NCI-H2227 (cell line): ENCODE results near the gene SAMD3.
"Not testable (repeated sequence)": the region's sequence is repeated elsewhere in the genome, so short reads cannot be mapped to it uniquely, and the experiment has no call there.

Experiments
- DNase-seq: peaks from one replicate; lab custom pipeline; 2025; ENCODE audit not compliant: unreplicated experiment; lab: John Stamatoyannopoulos, UW

The SAMD3 gene

DNA sequence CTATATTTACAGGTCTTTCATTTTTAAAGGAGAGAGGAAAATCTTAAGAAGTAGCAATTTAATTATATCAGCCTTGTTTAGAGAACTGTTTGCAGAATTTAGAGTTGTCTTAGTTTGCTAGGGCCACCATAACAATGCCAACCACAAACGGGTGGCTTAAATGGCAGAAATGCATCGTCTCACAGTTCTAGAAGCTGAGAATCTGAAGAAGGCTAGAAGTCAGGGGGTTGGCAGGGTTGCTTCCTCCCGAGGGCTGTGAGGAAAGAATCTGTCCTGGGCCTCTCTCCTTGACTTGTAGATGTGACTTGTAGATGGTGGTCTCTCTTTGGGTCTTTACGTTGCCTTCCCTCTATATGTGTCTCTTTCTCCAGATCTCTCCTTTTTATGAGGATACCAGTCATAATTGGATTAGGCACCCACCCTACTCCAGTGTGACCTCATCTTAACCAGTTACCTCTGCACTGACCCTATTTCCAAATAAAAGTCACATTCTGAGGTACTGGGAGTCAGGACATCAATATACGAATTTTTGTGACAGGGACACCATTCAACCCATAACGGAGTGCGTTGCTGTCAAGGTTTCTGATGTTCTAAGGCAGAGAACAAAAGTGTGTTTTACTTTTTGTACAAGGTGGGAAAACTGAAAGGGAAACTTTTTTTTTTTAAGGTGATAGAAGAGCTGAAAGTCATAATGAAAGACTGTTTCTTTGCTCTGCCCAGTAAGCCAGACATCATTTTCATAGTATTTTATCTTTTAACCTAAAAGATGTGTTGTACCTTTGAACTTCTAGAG, 84.4 kb downstream of the SAMD3 start:
- DNase-seq, result no peak

DNA sequence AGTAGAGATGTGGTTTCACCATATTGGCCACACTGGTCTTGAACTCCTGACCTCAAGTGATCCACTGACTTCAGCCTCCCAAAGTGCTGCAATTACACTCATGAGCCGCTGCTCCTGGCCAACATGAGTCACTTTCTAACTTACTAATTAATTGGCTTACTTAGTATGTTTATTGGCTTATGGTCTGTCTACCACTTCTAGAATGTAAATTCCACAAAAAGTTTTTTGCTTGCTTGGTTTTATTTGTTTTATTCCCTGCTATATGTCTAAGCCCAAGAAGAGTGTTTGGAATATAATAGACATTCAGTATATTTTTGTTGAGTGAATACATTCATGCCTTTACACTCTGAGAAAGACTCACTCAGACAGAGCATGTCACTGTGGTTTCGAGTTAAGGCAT, 86.0 kb downstream of the SAMD3 start:
- no peak for DNase-seq

DNA sequence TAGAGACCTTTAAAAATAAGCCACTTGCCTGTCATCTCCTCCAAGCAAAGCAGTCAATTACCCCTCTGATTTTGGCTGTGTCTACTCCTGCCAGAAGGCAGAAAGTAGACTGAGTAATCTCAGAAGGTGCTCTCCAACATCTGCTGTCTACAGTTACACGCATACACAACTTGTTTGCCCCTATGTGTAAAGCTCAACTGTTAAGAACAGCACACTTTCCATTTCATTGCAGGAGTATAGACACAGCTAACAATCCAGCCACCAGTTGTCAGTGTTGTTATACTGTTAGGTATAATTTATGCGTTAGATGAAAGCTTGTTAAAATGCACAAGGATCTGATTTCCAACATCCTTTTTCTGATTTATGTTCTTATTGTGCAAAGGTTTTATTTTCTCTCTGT, 88.2 kb downstream of the SAMD3 start:
- no peak for DNase-seq

DNA sequence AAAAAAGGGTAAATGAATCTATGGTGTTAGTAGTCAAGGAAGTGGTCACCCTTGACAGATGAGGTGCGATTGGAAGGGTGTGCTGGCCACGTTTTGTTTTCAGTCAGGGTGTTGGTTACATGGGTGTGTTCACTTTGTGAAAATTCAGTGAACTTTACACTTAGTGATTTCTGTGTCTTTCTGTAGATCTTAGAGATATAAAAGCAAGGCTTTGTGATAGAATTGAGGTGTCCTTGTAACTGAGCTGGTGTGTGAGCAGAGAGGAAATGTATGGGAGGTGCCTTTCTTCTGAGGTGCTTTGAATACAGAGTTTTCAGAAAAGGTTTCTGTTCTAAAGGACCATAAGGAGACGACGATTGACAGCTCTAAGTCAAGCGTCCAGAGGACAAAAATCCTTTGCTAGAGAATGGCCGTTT, 90.5 kb downstream of the SAMD3 start:
- DNase-seq, result no peak

DNA sequence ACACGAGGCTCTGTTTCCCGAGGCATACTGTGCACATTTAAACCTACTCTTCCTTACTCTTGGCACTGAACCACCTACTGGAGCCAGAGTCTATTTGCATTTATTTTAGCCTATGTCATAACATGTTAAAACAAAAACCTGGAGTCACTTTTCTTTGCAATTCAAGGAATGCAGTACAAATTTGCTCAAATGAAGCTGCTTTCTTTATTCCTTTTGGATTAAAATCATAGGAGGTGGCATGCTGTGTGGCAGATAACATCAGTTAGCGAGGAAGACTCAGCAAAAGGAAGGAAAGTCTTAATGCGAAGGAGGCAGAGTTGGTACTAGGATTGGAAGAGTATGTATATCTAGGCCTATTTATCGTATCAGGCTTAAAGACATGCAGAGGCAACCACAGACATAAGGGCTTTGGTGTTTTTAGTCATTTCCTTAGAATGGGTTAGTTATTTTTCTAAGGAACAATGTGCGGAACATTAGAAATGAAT, 92.9 kb downstream of the SAMD3 start:
- no peak for DNase-seq

DNA sequence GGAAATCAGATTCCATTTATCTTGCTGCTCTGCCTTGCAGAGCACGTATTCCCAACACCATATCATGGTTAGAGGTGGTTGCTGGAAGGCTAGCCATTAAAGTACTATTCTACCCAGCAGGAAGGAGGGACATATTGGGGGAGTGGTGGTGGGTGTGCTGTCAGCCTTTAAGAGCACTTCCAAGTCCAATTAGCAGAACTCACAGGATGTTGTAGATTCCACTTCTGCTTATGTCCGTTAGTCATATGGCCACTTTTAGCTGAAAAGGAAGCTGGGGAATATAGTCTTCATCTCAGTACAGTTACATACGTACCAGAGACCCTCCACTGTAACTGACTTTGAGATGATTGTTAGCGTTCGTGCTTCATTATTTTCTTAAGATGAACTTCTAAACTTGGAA, 94.4 kb downstream of the SAMD3 start:
- DNase-seq, result no peak

DNA sequence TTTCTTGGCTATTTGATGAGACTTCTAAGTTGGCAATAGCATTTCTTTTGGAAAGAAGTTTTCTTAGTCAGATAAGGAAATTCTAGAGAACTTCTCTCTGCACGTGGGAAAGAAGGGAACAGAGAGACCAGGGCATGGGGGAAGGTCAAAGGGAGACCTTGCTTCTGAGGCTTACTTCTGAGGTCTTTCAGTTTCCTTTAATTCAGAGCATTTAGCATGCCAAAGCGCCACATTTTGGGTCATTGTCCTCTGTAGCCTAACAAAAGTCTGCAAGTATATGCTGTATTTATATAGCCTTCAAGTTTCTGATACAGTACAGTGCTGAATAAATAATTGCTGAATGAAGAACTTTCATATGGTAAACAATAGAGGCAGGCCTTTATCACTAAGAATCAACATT, 95.6 kb downstream of the SAMD3 start:
- DNase-seq, result no peak

DNA sequence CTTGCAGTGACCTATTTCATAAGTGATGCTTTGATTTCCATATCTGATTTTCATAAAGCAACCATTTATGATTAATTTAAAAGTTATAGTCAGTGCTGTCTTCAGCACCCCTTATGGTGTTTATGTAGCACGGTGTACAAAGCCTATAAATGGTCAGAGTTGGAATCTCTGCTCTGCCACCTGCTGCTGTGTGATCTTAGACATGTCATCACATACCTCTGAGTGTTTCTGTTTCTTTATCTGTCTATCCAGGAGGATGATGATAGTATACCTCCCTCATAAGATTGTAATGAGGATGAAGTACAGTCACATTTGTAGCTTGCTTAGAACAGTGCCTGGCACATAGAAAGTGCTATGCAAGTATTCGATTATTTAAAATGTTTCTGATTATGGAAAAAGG, 100.5 kb downstream of the SAMD3 start:
- no peak for DNase-seq

DNA sequence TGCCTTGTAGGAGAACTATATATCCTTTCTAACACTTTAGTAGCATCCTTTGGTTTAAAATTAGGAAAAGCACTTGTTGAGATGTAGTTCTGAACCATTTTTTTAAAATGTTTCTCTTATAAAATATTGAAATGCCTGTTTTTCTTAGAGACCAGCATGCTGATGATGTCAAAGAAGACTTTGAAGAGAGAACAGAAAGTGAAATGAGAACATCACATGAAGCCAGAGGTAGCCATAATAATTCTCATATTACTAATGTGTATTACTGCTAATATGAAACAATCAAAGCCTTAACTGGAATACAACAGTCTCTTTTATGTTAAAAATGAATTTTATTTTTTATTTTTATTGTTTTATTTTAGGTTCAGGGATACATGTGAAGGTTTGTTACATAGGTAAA, 102.0 kb downstream of the SAMD3 start:
- no peak for DNase-seq

DNA sequence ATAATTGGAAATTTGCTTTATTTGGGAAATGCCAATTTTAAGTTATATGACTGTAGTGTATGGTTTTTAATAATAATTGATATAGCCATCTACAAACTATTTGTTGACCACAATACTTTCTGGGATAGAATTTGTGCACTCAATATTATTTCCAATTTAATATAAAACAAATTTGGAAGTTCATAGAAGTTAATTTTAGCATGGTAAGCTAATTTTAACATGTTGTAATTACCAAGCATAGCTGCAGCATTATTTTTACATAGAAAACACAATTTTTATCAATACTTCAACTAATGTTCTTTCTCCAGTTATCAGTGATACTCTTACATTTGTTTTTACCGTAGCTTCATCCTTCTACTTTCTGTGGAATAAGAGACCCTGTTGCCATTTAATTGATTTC, 103.5 kb downstream of the SAMD3 start:
- DNase-seq, result no peak

DNA sequence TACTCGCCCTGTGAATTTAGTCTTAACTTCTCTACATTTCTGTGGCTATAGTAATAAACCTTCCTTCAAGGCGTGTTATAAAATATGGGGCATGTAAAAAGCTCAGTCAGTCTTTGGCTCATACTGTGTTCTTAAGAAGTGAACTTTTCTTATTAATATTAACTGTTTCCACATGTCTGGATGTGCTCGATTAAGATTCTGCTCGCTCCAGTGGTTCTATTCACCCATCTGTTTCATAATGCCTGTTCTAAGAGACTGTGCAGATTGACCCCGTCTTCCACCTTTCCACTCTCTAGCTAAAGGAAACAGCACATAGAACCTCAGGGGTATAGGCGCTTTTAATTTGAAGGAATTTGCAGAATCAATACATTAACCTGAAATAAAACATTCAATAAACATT, 104.5 kb downstream of the SAMD3 start:
- DNase-seq, result no peak

DNA sequence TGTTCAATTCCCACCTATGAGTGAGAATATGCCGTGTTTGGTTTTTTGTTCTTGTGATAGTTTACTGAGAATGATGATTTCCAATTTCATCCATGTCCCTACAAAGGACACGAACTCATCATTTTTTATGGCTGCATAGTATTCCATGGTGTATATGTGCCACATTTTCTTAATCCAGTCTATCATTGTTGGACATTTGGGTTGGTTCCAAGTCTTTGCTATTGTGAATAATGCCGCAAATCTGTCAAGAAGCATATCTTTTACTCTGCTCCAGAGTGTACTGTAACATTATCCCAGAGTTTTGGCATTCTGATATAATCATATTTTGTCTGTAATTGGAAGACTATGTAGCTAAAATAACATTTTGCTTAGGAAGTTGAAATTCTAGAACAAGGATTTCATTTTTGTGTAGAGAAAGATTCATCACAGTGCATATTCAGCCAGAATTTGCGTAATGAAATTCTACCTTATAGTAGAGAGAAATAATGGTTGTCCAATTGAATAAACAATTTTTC, 105.5 kb downstream of the SAMD3 start:
- not testable (repeated sequence) for DNase-seq

DNA sequence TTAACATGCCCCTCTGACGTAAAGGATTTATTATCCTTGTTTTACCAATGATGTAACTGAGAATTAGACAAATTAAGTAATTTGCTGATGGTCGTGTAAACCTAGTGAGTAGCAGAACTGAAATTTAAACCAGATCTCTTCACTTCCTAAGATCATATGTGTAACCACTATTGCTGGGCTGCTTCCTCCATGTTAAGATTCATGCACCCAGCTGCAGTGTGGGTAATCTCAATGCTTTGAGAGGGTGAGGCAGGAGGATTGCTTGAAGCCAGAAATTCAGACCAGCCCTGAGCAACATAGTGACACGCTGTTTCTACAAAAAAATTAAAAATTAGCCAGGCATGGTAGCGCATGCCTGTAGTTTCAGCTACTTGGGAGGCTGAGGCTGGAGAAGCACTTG, 106.5 kb downstream of the SAMD3 start:
- DNase-seq, result no peak

DNA sequence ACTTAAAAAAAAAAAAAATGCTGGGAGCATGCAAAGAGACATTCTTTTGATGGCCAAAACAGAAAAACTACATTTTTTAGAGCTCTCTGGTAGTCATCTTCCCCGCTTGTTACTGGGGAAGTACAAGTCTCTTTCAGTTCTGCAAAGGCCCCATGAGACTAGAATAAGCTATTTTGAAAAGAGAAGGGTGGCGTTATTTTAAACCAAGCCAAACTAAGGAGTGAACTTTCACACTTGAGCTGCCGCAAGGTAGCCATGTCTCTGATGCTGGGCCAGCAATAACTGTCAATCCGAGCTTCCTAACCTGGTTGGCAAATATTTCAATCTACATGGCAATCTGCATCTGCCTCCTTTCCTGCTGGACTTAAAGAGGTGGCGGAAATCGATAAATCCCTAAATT, 107.7 kb downstream of the SAMD3 start:
- no peak for DNase-seq

DNA sequence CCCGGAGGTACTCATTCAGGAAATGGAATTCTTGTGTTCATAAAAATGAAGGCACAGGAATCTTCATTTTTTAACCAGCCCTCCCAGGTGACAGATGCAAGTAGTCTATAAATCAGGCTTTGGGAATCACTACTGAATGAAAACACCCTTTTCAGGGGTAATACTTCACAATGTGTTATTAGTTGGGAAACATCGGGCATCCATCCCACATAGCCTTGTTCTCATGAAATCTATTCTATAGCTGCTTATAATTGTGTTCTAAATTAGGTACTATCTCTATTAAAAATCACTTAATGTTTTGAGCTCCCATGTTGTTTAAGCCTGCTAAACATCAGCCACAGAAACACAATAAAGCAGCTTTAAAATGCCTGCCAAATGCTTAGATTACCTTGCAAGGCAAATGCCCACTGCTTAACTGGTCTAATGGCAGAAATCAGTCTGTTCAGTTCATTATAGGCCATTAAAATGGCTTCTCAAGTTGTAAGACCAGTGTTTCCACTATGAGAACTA, 109.5 kb downstream of the SAMD3 start:
- no peak for DNase-seq

DNA sequence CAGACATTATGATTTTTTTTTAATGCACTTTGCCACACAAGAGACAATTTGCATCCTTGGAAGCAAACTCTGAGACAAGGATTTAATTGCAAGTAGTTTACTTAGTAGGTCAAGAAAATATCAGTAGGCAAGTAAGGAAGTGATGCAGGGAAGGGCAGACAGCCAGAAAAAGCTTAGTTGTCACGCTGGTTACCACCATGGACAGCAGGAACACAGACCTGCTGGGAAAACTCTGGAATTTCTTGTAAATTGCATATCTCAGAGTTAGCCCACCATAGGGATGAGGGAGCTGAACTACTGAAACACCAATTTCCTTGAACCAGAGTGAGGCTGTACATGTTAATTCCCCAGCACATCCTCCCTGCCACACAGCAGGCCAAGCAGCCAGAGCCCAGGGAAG, 111.7 kb downstream of the SAMD3 start:
- DNase-seq, result no peak

DNA sequence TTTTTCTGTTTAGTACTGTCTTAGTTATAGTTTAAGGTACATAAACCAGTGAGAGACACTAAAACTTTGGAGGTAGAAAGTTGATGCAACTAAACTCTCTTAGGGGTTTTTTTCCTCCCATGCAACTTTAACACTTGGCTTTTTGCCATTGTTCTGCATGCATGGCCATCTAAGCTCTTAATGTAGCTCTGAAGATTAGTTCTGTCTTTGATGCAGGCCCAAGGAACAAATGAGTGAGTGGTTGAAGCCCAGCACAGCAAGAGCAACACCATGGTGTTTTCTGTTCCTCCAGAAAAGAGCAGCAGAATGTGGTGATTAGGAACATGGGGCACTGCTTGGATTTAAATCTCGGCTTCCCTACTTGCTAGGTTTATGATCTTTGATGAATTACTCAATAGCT, 115.0 kb downstream of the SAMD3 start:
- no peak for DNase-seq

DNA sequence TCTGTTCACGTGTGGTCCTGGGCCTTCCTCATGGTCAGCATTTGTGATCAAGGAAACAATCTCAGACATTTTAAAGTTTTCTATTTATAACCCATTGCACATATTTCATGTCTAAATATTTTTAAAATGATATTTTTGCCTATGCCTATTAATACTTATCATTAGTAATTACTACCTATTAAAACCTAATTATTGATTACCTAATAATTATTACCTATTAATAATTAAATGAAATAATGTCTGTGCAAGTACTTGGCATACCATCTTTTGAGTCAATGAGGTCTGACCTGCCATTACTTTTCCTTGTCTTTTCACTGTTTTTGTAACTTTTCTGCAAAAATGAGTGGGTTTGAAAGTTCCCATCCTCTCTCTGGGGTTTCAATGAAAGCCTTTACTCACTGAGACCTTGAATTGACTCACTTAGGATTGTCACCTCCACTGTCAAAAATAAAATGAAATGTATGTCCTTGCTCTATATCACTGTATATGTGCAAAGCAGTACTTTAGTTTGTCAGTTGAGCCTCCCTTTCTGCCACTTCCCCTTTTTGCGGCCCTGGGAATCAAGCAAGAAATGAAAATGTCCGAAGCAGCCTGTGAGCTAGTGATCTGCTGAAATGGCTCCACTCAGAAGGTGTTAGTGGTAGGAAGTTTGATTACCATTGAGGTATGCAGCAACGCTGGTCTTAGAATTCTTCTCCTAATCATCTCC, 116.6 kb downstream of the SAMD3 start:
- DNase-seq, result no peak

DNA sequence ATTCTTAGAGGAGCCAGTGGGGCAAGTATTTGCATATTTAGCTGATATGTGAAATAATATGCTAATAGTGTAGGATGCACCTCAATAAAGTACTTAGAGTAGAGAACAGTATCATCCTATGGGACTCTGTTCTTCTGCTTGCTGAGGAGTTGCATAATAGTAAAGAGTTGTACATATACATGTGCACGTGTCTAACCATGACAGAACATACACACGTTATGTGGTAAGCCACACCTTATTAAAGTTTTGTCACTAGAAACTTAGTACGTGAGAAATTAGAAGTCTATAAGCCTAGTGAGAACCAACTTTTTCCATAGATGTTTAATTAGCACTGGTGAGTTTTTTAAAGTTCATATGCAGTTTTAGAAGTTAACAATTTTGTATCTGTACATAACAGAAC, 123.6 kb downstream of the SAMD3 start:
- no peak for DNase-seq

DNA sequence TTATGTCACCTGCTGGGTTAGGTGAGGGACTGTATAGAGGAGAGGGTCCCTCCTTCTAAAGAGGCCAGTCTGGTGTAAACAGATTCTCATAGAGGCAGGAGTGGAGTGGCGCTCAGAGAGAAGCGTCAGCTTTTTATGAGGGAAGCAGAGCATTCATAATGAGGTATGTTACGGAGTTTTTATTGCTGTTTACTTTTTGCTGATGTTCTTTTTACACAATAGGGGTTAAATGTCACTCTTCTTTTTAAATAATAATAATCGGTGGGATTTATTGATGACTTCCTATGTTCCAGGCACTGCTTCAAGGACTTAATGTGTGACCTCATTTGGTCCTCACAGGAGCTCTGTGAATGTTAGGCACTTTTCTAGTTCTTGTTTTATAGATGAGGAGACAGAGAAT, 124.4 kb downstream of the SAMD3 start:
- no peak for DNase-seq
